ENCODE data around the gene RNU6-1.

DNA sequence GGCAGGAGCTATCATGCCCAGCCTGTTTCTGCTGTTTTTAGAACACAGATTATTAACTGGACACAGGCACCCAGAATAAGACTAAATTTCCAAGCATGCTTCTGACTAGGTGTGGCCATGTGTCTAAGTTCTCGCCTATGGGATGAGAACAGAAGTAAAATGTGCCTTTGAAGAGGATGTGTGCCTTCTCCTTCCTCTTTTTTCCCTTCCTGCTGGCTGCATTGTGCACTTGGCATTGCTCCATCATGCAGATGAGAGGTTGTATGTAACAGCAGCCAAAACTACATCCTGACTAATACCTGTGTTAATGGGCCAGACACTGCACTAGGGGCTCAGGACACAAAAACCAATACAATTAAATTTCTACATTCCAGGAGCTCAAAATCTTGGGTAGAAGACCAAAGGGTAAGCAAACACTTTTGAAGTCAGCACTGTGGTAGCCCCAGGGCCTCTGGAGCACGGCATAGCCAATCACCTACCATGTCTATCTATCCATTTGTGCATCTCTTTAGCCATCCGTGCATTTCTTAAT is 40.9 kb upstream of the RNU6-1 start:
- TF ChIP-seq, protein P1, sequence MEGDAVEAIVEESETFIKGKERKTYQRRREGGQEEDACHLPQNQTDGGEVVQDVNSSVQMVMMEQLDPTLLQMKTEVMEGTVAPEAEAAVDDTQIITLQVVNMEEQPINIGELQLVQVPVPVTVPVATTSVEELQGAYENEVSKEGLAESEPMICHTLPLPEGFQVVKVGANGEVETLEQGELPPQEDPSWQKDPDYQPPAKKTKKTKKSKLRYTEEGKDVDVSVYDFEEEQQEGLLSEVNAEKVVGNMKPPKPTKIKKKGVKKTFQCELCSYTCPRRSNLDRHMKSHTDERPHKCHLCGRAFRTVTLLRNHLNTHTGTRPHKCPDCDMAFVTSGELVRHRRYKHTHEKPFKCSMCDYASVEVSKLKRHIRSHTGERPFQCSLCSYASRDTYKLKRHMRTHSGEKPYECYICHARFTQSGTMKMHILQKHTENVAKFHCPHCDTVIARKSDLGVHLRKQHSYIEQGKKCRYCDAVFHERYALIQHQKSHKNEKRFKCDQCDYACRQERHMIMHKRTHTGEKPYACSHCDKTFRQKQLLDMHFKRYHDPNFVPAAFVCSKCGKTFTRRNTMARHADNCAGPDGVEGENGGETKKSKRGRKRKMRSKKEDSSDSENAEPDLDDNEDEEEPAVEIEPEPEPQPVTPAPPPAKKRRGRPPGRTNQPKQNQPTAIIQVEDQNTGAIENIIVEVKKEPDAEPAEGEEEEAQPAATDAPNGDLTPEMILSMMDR (tag by site-specific recombination; IDR thresholded peaks at IDR 0.05), result no peak
- TF ChIP-seq ZBTB1 (tag by site-specific recombination; IDR thresholded peaks at IDR 0.05) (no peak), ZNF660 (tag by site-specific recombination; IDR thresholded peaks at IDR 0.05) (no peak), ZNF423 (tag by site-specific recombination; IDR thresholded peaks at IDR 0.05) (no peak), ZFP41 (tag by site-specific recombination; IDR thresholded peaks at IDR 0.05; ENCODE audit: borderline replicate concordance) (no peak), SP2 (tag by site-specific recombination; IDR thresholded peaks at IDR 0.05) (no peak), ZBTB21 (tag by site-specific recombination; IDR thresholded peaks at IDR 0.05) (no peak), TCF7L2 (IDR thresholded peaks at IDR 0.05; ENCODE audit: borderline replicate concordance, low read depth, low read length) (no peak), ZNF670 (tag by site-specific recombination; IDR thresholded peaks at IDR 0.05; ENCODE audit: low read depth) (no peak), TRIM28 (IDR thresholded peaks at IDR 0.05; ENCODE audit: borderline replicate concordance, low read length) (no peak), REPIN1 (tag by site-specific recombination; IDR thresholded peaks at IDR 0.05; ENCODE audit: low read depth) (no peak)
- TF ChIP-seq, protein P2, sequence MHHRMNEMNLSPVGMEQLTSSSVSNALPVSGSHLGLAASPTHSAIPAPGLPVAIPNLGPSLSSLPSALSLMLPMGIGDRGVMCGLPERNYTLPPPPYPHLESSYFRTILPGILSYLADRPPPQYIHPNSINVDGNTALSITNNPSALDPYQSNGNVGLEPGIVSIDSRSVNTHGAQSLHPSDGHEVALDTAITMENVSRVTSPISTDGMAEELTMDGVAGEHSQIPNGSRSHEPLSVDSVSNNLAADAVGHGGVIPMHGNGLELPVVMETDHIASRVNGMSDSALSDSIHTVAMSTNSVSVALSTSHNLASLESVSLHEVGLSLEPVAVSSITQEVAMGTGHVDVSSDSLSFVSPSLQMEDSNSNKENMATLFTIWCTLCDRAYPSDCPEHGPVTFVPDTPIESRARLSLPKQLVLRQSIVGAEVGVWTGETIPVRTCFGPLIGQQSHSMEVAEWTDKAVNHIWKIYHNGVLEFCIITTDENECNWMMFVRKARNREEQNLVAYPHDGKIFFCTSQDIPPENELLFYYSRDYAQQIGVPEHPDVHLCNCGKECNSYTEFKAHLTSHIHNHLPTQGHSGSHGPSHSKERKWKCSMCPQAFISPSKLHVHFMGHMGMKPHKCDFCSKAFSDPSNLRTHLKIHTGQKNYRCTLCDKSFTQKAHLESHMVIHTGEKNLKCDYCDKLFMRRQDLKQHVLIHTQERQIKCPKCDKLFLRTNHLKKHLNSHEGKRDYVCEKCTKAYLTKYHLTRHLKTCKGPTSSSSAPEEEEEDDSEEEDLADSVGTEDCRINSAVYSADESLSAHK (tag by site-specific recombination; IDR thresholded peaks at IDR 0.05), result no peak

Data from HEK293 (cell line).